Measurements from ENCODE around the gene DDHD1.

DNA sequence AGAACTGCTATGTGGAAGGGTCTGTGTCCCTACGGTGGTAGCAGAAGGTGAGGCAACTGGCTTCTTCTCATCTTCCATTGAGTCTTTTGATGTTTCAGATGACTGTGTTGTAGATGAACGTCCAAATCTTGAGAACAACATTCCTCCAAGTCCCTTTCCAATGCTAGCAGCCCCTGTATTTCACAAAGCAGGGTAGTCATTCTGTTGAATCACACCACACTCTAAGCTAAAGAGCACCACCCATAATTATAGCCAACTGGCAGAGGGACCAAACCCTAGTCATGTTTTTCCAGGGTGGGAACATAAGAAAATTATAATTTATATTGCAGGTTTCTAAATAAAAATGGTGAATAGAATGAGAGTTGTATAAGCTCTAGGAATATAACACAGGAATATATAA, 98.7 kb downstream of the DDHD1 start:
- TF ChIP-seq POLR2A (IDR thresholded peaks at IDR 0.05), result no peak
- TF ChIP-seq, protein P1, sequence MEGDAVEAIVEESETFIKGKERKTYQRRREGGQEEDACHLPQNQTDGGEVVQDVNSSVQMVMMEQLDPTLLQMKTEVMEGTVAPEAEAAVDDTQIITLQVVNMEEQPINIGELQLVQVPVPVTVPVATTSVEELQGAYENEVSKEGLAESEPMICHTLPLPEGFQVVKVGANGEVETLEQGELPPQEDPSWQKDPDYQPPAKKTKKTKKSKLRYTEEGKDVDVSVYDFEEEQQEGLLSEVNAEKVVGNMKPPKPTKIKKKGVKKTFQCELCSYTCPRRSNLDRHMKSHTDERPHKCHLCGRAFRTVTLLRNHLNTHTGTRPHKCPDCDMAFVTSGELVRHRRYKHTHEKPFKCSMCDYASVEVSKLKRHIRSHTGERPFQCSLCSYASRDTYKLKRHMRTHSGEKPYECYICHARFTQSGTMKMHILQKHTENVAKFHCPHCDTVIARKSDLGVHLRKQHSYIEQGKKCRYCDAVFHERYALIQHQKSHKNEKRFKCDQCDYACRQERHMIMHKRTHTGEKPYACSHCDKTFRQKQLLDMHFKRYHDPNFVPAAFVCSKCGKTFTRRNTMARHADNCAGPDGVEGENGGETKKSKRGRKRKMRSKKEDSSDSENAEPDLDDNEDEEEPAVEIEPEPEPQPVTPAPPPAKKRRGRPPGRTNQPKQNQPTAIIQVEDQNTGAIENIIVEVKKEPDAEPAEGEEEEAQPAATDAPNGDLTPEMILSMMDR (IDR thresholded peaks at IDR 0.05 in 4 of 5, conservative IDR thresholded peaks at IDR 0.05 in 1 of 5), result no peak
